ENCODE data around the gene ZDHHC14. TPM values are rescaled to one million over a fixed set of nuclear protein-coding genes. Genes with fewer than 3 reads are reported as not detected.

Gene ZDHHC14
- total RNA-seq, 1 experiment from 2014 or later = 1.7 TPM

DNA sequence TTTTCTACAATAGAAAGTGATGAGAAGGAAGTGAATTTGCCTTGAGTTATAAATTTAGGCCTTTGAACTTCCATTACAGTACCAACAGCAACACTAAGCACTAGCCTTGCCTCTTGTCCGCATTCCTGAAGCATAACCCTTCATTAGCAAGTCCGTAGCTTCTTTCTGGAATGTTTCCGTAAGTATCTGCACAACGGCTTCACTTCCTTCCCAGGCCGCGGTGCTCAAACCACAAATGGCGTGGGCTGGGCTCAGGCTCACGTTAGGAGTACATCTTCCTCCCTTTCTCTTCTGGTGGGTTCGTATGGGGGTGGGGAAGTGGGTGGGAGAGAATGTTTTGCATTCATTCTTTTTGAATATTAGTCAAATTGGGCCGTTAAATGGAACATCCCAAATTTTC is 248.2 kb downstream of the ZDHHC14 start:
- H4K20me1 ChIP-seq (ENCODE audit: control insufficient read depth, insufficient read depth, insufficient read length) = no peaks in the 10 kb centered on the region
- no peaks in the 10 kb centered on the region for H3K9me3 ChIP-seq (ENCODE audit: control insufficient read depth, low read depth, low read length)
- H2AK5ac ChIP-seq (ENCODE audit: insufficient read length, low read length) = no peak overlapping the region
- H3T11ph ChIP-seq (ENCODE audit: low read length) = no peak overlapping the region
- H3K23me2 ChIP-seq (ENCODE audit: insufficient read length, low read depth, low read length, poor library complexity, severe bottlenecking) = no peaks in the 10 kb centered on the region
- H4K91ac ChIP-seq (ENCODE audit: insufficient read length, low read depth, low read length) = no peak overlapping the region
- H2BK120ac ChIP-seq (ENCODE audit: low read depth, low read length, poor library complexity, severe bottlenecking) = no peak overlapping the region
- Mint-ChIP-seq H3K36me3 (ENCODE audit: insufficient read depth in 1 of 3, low read depth in 3 of 3) (no peaks in the 10 kb centered on the region), H3K27me3 (ENCODE audit: low read depth) (no peaks in the 10 kb centered on the region; the same call in 1 of the 2 replicates), H3K9me3 (no peaks in the 10 kb centered on the region), H3K4me1 (peaks cover 24 to 31% of the 10 kb centered on the region in 2 experiments), H3K27ac (no peak overlapping the region), H3K4me3 (no peak overlapping the region)
- H2BK15ac ChIP-seq (ENCODE audit: low read depth, low read length) = no peak overlapping the region
- no peak overlapping the region for H2BK5ac ChIP-seq (ENCODE audit: insufficient read length, low read length)
- no peak overlapping the region for H3K14ac ChIP-seq (ENCODE audit: insufficient read depth, low read length)
- H3K27me3 ChIP-seq (ENCODE audit: insufficient read depth, low read length) = no peaks in the 10 kb centered on the region
- H3K79me1 ChIP-seq (ENCODE audit: insufficient read depth, low read depth, low read length, poor library complexity, severe bottlenecking) = no peaks in the 10 kb centered on the region
- no CpG with 5 or more reads among the region's 10 CpGs for WGBS (ENCODE audit: extremely low coverage, insufficient read length, low lambda C conversion rate)
- H4K5ac ChIP-seq (ENCODE audit: insufficient read length, low read depth, low read length) = no peak overlapping the region
- no peaks in the 10 kb centered on the region for H3K79me2 ChIP-seq (ENCODE audit: insufficient read depth, low read length)
- H3K27ac ChIP-seq (ENCODE audit: insufficient read length, low read depth, low read length) = no peak overlapping the region
- no peak overlapping the region for H2BK12ac ChIP-seq (ENCODE audit: insufficient read length, low read depth, low read length)
- no peak overlapping the region for H3K18ac ChIP-seq (ENCODE audit: insufficient read length, low read depth, low read length)
- no peak overlapping the region for H2AFZ ChIP-seq (ENCODE audit: low read length)
- no peak overlapping the region for H3K4ac ChIP-seq (ENCODE audit: low read depth, low read length)
- no peak overlapping the region for H2BK20ac ChIP-seq (ENCODE audit: low read depth, low read length, poor library complexity, severe bottlenecking)
- TF ChIP-seq, protein P1, sequence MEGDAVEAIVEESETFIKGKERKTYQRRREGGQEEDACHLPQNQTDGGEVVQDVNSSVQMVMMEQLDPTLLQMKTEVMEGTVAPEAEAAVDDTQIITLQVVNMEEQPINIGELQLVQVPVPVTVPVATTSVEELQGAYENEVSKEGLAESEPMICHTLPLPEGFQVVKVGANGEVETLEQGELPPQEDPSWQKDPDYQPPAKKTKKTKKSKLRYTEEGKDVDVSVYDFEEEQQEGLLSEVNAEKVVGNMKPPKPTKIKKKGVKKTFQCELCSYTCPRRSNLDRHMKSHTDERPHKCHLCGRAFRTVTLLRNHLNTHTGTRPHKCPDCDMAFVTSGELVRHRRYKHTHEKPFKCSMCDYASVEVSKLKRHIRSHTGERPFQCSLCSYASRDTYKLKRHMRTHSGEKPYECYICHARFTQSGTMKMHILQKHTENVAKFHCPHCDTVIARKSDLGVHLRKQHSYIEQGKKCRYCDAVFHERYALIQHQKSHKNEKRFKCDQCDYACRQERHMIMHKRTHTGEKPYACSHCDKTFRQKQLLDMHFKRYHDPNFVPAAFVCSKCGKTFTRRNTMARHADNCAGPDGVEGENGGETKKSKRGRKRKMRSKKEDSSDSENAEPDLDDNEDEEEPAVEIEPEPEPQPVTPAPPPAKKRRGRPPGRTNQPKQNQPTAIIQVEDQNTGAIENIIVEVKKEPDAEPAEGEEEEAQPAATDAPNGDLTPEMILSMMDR (conservative IDR thresholded peaks at IDR 0.05) = no peak
- no peak overlapping the region for H3K4me2 ChIP-seq (ENCODE audit: insufficient read depth, insufficient read length, low read length)
- no peak overlapping the region for H3K23ac ChIP-seq (ENCODE audit: insufficient read length, low read depth, low read length)
- no peak overlapping the region for H4K8ac ChIP-seq (replicated peaks; ENCODE audit: insufficient read length, low read depth, low read length)
- no peak overlapping the region for H3K9ac ChIP-seq (ENCODE audit: extremely low read depth, insufficient read length, low read length)
- DNase-seq = no peak
- no peak overlapping the region for H3K56ac ChIP-seq (ENCODE audit: insufficient read length, low read depth, low read length)
- H3K4me1 ChIP-seq (ENCODE audit: insufficient read depth, low read length) = peaks cover 8% of the 10 kb centered on the region; the same call in 1 of the 2 replicates

All from H9 (cell line).